Loucy (cell line): ENCODE results near the gene ZNF771.

Experiments used
- EZH2phosphoT487 ChIP-seq: fragments of 200-600 bp; IDR thresholded peaks from 2 replicates; pipeline ENCODE4 v1.6.1; 2018; ENCODE audit warnings: antibody characterized with exemption, mild to moderate bottlenecking, moderate library complexity, borderline replicate concordance
- TF ChIP-seq, protein P1 (sequence below): fragments of 200-600 bp; sonication (generic); conservative IDR thresholded peaks from 2 replicates; pipeline ENCODE4 v1.5.1; 2014; ENCODE audit warnings: mild to moderate bottlenecking, antibody characterized with exemption, low read length

DNA sequence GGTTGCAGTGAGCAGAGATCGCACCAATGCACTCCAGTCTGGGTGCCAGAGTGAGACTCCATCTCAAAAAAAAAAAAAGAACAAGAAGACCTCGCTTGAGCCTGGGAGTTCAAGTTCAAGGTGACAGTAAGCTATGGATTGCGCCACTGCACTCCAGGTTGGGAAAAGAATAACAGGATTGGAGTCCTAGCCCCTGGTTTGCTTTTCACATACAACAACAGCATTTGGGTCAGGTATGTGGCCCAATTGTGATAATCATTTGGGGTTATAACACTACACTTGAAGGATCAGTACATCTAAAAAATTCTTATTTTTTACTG, 41.7 kb downstream of the ZNF771 start:
- TF ChIP-seq, protein P1, sequence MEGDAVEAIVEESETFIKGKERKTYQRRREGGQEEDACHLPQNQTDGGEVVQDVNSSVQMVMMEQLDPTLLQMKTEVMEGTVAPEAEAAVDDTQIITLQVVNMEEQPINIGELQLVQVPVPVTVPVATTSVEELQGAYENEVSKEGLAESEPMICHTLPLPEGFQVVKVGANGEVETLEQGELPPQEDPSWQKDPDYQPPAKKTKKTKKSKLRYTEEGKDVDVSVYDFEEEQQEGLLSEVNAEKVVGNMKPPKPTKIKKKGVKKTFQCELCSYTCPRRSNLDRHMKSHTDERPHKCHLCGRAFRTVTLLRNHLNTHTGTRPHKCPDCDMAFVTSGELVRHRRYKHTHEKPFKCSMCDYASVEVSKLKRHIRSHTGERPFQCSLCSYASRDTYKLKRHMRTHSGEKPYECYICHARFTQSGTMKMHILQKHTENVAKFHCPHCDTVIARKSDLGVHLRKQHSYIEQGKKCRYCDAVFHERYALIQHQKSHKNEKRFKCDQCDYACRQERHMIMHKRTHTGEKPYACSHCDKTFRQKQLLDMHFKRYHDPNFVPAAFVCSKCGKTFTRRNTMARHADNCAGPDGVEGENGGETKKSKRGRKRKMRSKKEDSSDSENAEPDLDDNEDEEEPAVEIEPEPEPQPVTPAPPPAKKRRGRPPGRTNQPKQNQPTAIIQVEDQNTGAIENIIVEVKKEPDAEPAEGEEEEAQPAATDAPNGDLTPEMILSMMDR, result no peak
- TF ChIP-seq EZH2phosphoT487, result no peak
